ENCODE results near the gene SZT2. TPM values are rescaled to one million over a fixed set of nuclear protein-coding genes. Genes with fewer than 3 reads are reported as not detected.

The SZT2 gene
- polyA plus RNA-seq, 1 donor: 19.6 TPM

GRCh38 chr1:43443197-43443946 lies 53.7 kb downstream of the SZT2 start:
- DNase-seq: no peak

- DNase-seq: no peak
These were observed 54.6 kb downstream of the SZT2 start for GRCh38 chr1:43444151-43444828.

- DNase-seq: no peak
These were observed 55.1 kb downstream of the SZT2 start for GRCh38 chr1:43444836-43445235.

GRCh38 chr1:43445606-43446387 lies 56.1 kb downstream of the SZT2 start:
- DNase-seq: no peak

GRCh38 chr1:43446388-43446740 lies 56.7 kb downstream of the SZT2 start:
- no peak for DNase-seq

- DNase-seq: no peak
These were observed 57.5 kb downstream of the SZT2 start for GRCh38 chr1:43446881-43447835.

GRCh38 chr1:43447891-43448708 lies 58.4 kb downstream of the SZT2 start:
- DNase-seq: no peak

- no peak for DNase-seq
These were observed 59.4 kb downstream of the SZT2 start for GRCh38 chr1:43448955-43449707.

GRCh38 chr1:43449708-43450069 lies 60.0 kb downstream of the SZT2 start:
- DNase-seq: no peak

GRCh38 chr1:43450251-43450941 lies 60.7 kb downstream of the SZT2 start:
- no peak for DNase-seq

- DNase-seq: no peak
These were observed 61.5 kb downstream of the SZT2 start for GRCh38 chr1:43451157-43451591.

- no peak for DNase-seq
These were observed 62.2 kb downstream of the SZT2 start for GRCh38 chr1:43451701-43452532.

- no peak for DNase-seq
These were observed 63.2 kb downstream of the SZT2 start for GRCh38 chr1:43452789-43453441.

GRCh38 chr1:43453442-43454269 lies 64.0 kb downstream of the SZT2 start, which contains the start of gene HYI:
TSS of gene HYI (minus strand) at chr1:43453931. CDS start at chr1:43453793, 138 bp downstream.
- DNase-seq: peak; percentile 86

- peak; percentile 69 for DNase-seq
These were observed 64.7 kb downstream of the SZT2 start for GRCh38 chr1:43454270-43455011.

GRCh38 chr1:43455213-43455889 lies 65.7 kb downstream of the SZT2 start:
- DNase-seq: no peak

Data from hindlimb muscle (tissue), 1 donor.